Adrenal gland (tissue), 5 donors: ENCODE measurements around the gene PELI2.

Experiments used
- POLR2A ChIP-seq, 2 donors: fragments of 450-650 bp; IDR thresholded peaks; one replicate each; pipeline ENCODE4 v1.6.1; 2017; ENCODE audit warnings: antibody characterized with exemption in 2 of 2, mild to moderate bottlenecking in 2 of 2, moderate library complexity in 1 of 2
- TF ChIP-seq, protein P1 (sequence below), 6 experiments: fragments of 450-650 bp in 4 of 6; fragments of 200-600 bp in 2 of 6; sonication (generic) in 1 of 6; IDR thresholded peaks; 1 replicate in 5 of 6; 2 replicates in 1 of 6; pipeline versions ENCODE4 v1.5.1 to v1.8.0; 2016 to 2021; ENCODE audit warnings: antibody characterized with exemption in 6 of 6, mild to moderate bottlenecking in 2 of 6, moderate library complexity in 1 of 6
- donor health status: DM: no; HTN: no; CAD: no.

DNA sequence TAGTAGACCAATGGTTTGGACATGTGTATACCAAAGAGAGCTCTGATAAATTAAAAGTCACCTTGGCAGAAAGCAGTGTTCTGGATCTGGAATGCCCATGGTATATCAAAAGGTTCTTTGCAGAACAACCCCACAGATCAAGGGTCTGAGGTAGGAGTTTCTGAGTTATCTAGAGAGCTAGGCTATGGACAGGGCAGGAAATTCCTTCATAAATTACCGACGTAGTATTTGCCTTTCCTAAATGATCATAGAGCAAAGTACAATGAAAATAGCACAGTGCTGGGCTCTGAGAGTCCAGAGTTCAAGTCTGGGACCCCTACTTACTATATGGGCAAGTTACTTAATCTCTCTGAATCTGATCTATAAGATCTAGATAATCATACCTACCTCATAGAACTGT, 35.3 kb upstream of the PELI2 start:
- TF ChIP-seq, protein P1, sequence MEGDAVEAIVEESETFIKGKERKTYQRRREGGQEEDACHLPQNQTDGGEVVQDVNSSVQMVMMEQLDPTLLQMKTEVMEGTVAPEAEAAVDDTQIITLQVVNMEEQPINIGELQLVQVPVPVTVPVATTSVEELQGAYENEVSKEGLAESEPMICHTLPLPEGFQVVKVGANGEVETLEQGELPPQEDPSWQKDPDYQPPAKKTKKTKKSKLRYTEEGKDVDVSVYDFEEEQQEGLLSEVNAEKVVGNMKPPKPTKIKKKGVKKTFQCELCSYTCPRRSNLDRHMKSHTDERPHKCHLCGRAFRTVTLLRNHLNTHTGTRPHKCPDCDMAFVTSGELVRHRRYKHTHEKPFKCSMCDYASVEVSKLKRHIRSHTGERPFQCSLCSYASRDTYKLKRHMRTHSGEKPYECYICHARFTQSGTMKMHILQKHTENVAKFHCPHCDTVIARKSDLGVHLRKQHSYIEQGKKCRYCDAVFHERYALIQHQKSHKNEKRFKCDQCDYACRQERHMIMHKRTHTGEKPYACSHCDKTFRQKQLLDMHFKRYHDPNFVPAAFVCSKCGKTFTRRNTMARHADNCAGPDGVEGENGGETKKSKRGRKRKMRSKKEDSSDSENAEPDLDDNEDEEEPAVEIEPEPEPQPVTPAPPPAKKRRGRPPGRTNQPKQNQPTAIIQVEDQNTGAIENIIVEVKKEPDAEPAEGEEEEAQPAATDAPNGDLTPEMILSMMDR (IDR thresholded peaks at IDR 0.05): no peak
- no peak for TF ChIP-seq POLR2A (IDR thresholded peaks at IDR 0.05)
